GM18498 (cell line): Measurements from ENCODE around the gene TAPBPL.
"Not testable (repeated sequence)": the region's sequence is repeated elsewhere in the genome, so short reads cannot be mapped to it uniquely, and the experiment has no call there.

Experiments
- ATAC-seq: cut with Tn5 transposase; IDR thresholded peaks from one replicate; pipeline ENCODE4 v1.9.1; 2021; ENCODE audit warnings: mild to moderate bottlenecking, moderate library complexity; ENCODE audit not compliant: unreplicated experiment

The TAPBPL gene, protein sequence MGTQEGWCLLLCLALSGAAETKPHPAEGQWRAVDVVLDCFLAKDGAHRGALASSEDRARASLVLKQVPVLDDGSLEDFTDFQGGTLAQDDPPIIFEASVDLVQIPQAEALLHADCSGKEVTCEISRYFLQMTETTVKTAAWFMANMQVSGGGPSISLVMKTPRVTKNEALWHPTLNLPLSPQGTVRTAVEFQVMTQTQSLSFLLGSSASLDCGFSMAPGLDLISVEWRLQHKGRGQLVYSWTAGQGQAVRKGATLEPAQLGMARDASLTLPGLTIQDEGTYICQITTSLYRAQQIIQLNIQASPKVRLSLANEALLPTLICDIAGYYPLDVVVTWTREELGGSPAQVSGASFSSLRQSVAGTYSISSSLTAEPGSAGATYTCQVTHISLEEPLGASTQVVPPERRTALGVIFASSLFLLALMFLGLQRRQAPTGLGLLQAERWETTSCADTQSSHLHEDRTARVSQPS

DNA sequence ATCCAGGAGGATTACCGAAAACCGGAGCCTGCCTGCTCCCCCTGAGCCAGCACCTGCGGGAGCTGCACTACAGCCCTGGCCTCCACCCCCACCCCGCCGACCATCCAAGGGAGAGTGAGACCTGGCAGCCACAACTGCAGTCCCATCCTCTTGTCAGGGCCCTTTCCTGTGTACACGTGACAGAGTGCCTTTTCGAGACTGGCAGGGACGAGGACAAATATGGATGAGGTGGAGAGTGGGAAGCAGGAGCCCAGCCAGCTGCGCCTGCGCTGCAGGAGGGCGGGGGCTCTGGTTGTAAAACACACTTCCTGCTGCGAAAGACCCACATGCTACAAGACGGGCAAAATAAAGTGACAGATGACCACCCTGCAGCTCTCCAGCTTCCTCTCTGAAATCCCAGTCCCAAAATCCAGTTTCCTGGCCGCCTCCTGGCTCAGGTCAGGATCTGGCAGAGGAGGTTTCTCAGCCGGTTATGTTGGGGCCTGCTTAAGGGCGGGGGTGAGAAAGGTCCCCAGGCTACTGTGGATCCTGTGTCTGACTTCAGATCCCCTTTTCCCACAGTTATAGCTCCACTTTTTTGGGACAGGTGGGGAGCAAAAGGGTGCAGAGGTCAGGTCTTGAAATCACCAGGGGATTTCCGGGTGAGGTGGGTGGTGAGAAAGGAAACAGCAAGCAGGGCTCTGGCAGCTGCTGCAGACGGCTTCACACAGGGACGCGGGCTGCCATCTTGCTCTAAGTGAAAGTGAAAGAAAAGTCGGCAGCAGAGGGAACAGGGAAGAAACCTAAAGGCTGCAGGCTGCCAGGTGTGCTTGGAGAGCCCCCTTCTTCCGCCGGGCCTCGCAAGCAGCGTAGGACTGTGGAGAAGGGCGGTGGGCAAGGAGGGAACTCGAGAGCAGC, at the start of gene TAPBPL:
TSS of gene TAPBPL (plus strand) at position 695 of the 897 bp plus-strand sequence. CDS start 207 bp downstream, outside the sequence.
- peak; percentile 59 for ATAC-seq

DNA sequence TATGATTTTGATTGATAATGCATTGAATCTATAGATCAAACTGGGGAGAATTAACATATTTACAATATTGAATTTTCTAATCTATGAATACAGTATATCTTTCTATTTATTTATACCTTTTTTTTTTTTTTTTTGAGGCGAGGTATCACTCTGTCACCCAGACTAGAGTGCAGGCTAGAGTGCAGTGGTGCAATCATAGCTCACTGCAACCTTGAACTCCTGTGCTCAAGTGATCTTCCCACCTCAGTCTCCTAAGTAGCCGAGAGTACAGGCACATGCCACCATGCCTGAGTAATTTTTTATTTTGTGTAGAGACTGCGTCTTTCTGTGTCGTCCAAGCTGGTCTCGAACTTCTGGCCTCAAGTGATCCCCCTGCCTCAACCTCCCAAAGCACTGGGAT, 47.5 kb upstream of the TAPBPL start:
- no peak for ATAC-seq

DNA sequence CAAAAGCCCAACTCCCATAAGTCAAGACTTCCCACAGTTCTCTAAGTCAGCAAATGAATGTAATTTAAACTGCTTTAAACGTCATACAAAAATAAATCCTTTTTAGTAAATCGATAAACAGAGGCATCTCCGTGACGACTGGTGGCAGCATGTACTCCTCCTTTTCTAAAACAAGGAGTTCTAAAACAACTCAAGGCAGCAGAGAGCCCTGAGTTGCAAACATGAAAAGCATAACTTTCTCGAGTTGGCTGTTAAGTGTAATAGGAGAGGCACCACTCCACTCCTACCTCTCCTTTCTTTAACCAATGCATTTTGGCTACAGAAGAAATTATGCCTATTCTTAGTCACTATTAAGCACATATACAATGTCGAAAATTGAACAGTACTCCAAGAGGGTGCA, 45.9 kb upstream of the TAPBPL start:
- ATAC-seq: no peak

DNA sequence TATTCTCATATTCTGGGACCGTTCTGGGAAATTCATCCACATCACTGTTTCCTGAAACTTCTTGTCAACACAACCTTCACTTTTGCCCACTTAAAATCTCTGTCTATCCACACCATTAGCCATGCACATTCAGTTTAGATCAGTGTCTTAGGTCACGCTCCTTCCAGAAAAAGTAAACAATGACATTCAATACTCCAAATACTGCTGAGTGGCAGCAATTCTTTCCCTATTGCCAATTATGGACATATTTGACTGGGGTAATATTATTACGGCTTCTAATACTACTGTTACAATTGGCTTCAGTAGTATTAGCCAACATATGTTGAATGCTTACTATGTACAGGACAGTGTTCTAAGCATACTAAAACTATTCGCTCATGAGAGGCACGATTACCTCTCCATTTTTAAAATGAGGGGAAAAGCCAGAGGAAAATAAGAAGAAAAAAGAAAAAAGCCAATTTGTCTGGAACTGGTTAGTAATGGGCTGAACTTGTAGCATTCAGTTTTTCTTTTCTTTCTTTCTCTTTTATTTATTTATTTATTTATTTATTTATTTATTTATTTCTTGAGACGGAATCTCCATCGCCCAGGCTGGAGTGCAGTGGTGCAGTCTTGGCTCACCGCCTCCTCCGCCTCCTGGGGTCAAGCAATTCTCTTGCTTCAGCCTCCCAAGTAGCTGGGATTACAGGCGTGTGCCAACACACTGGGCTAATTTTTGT, 44.4 kb upstream of the TAPBPL start:
- ATAC-seq: no peak

GRCh38 chr12:6416596-6416995, 35.2 kb upstream of the TAPBPL start:
- ATAC-seq: no peak

DNA sequence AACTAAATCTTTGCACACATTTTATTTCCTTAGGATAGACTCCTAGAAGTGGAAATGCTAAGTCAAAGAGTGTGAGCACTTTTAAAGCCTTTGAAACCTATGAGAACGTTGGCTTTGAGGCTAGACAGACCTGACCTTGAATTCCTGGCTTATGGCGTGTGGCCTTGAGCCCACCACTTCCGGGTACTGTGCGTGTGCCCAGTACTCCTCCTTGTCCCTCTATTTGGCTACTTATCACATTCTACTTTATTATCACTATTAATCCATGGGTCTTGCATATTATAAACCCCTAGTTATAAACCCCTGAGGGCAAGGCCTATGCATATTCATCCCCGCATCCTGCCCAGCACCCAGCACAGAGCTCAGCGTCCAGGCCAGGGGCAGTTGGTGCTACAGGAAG, 33.0 kb upstream of the TAPBPL start:
- ATAC-seq: no peak

DNA sequence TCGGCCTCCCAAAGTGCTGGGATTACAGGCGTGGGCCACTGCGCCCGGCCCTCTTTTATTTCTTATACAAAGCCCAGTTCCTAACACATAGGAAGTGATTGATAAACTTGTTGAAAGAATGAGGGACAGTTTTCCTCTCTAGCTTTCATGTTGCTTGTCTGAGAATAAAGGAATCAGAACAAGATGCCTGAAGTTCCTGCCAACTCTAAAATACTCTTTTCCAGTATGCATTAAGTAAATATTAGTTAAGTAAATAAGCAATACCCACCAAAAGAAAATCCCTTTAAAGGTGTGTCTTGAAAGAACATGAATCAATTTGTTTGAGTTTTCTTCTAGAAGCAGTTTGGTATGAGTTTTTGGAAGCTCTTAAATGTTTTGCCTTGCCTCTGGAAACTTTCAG, 31.5 kb upstream of the TAPBPL start:
- ATAC-seq: no peak

GRCh38 chr12:6423267-6424007, 28.4 kb upstream of the TAPBPL start:
- peak; percentile 47 for ATAC-seq

DNA sequence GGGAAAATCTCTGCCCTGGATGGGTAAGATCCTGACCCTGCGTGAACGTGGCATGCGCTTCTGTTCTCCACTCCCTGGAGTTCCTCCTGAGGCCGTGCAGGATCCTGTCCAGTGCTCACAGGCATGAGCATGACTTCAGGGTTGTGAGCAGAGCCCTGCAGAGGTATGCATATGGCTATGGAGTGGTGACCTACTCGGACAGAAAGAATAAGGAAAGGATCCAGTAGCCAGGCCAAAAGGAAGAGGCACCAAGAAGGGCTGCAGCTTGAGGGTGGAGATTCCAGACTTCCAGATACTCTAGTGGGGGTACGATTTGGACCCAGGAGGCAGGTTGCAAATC, 27.9 kb upstream of the TAPBPL start:
- ATAC-seq: no peak

DNA sequence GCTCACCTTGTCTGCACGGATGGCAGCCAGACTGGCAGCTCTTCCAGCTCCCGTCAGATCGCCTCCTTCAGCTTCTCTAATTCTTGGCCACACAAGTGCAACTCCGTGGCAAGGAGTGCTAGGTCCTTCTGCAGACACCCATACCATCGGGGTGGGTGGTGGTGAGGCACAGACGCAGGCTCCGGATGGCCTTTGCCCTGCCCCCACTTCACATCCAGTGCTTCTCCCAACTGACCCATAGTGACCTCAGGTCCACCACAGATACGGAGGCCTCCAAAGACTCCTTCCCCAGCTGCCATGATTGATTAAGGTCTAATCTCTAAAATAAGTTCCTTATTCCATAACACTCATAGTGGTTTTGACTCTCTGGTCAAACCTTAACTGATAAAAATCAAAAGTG, 27.0 kb upstream of the TAPBPL start:
- no peak for ATAC-seq

GRCh38 chr12:6425590-6426531, 26.0 kb upstream of the TAPBPL start:
- no peak for ATAC-seq

- ATAC-seq: peak; percentile 73
Measured at GRCh38 chr12:6426882-6427671, 24.8 kb upstream of the TAPBPL start.

GRCh38 chr12:6427796-6428195, 24.0 kb upstream of the TAPBPL start:
- not testable (repeated sequence) for ATAC-seq

GRCh38 chr12:6428326-6428725, 23.5 kb upstream of the TAPBPL start:
- ATAC-seq: no peak

DNA sequence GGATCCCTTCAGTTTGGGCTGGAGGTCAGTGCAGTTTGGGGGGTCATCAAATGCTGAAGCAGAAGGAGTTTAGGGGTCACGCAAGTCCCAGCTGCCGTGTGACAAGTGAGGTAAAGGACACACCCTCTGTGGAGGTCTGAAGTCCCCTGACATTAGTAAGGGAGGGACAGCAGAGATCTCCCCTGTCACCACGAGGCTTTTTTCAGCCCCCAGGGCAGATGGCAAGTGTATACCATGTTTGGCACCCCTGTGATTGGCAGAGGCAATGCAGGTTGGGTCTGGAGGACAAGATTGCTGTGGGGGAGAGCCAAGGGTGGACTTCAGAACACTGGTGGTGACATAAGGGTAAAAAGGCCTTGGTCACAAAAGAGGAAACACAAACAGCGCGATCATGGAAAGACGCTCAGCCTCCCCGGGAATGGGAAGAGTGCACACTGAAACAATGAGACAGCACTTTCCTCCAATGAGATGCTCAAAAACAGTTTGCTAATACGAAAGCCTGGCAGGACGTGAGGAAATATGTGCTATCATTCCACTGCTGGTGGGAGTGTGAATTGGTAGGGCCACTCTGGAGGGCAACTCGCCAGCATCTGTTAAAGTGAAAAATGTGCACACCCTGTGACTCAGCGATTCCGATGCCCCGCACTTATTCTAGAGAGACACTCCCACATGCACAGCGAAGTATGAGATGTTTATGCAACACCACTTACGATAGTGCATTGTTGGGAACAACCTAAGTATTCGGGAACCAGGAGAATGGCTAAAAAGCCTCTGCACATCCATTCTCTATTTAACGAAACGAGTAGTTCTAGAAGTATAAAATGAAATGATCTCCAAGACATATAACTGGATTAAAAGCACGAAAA, 21.5 kb upstream of the TAPBPL start:
- no peak for ATAC-seq

GRCh38 chr12:6432991-6433390, 18.9 kb upstream of the TAPBPL start:
- no peak for ATAC-seq

GRCh38 chr12:6434205-6435140, 17.4 kb upstream of the TAPBPL start:
- ATAC-seq: no peak
